HG03159 (cell line): Measurements from ENCODE around the gene CCDC71L.

Source experiments
- ATAC-seq: cut with Tn5 transposase; IDR thresholded peaks from one replicate; pipeline ENCODE4 v1.9.1; 2021; ENCODE audit warnings: mild to moderate bottlenecking, moderate library complexity; ENCODE audit not compliant: unreplicated experiment

The CCDC71L gene

GRCh38 chr7:106626376-106627164 lies 34.4 kb downstream of the CCDC71L start:
- no peak for ATAC-seq

GRCh38 chr7:106625678-106626301 lies 35.2 kb downstream of the CCDC71L start:
- no peak for ATAC-seq

GRCh38 chr7:106623853-106624252 lies 37.1 kb downstream of the CCDC71L start:
- no peak for ATAC-seq

GRCh38 chr7:106623315-106623660 lies 37.7 kb downstream of the CCDC71L start:
- no peak for ATAC-seq

GRCh38 chr7:106622654-106623314 lies 38.2 kb downstream of the CCDC71L start:
- no peak for ATAC-seq

- ATAC-seq = no peak
These were observed 39.4 kb downstream of the CCDC71L start for GRCh38 chr7:106621393-106622132.

GRCh38 chr7:106620676-106621075 lies 40.3 kb downstream of the CCDC71L start:
- no peak for ATAC-seq

GRCh38 chr7:106620034-106620433 lies 40.9 kb downstream of the CCDC71L start:
- ATAC-seq = no peak

- no peak for ATAC-seq
These were observed 41.7 kb downstream of the CCDC71L start for GRCh38 chr7:106619213-106619612.

- ATAC-seq = no peak
These were observed 42.5 kb downstream of the CCDC71L start for GRCh38 chr7:106618480-106618879.

GRCh38 chr7:106617860-106618259 lies 43.1 kb downstream of the CCDC71L start:
- ATAC-seq = no peak

GRCh38 chr7:106616708-106617051 lies 44.3 kb downstream of the CCDC71L start:
- ATAC-seq = no peak

GRCh38 chr7:106615808-106616707 lies 44.9 kb downstream of the CCDC71L start:
- ATAC-seq = no peak

GRCh38 chr7:106614751-106615150 lies 46.2 kb downstream of the CCDC71L start:
- no peak for ATAC-seq

- no peak for ATAC-seq
These were observed 47.0 kb downstream of the CCDC71L start for GRCh38 chr7:106613848-106614560.

- ATAC-seq = no peak
These were observed 47.7 kb downstream of the CCDC71L start for GRCh38 chr7:106613279-106613678.

GRCh38 chr7:106612432-106612831 lies 48.5 kb downstream of the CCDC71L start:
- no peak for ATAC-seq

- no peak for ATAC-seq
These were observed 49.0 kb downstream of the CCDC71L start for GRCh38 chr7:106611911-106612310.

GRCh38 chr7:106610996-106611886 lies 49.7 kb downstream of the CCDC71L start:
- no peak for ATAC-seq
